HepG2 (cell line): ENCODE results near the gene SEPTIN3. TPM values are rescaled to one million over a fixed set of nuclear protein-coding genes. Genes with fewer than 3 reads are reported as not detected.

Experiments used
- ARID4A ChIP-seq: sonication (generic); formaldehyde crosslinking; IDR thresholded peaks from 2 replicates; pipeline ENCODE4 v1.5.0; 2020; ENCODE audit warnings: mild to moderate bottlenecking, missing genetic modification reagents, borderline replicate concordance
- ARNTL ChIP-seq: sonication (generic); formaldehyde crosslinking; IDR thresholded peaks from 2 replicates; pipeline ENCODE4 v1.4.0; 2020; ENCODE audit warnings: mild to moderate bottlenecking, missing genetic modification reagents
- IRF1 ChIP-seq: sonication (generic); formaldehyde crosslinking; IDR thresholded peaks from 2 replicates; pipeline ENCODE4 v1.4.0; 2020; ENCODE audit warnings: low read depth, mild to moderate bottlenecking, missing genetic modification reagents
- IRF9 ChIP-seq: sonication (generic); formaldehyde crosslinking; IDR thresholded peaks from 2 replicates; pipeline ENCODE4 v1.8.0; 2022; ENCODE audit warnings: missing genetic modification reagents, mild to moderate bottlenecking, borderline replicate concordance
- MTERF4 ChIP-seq: sonication (generic); formaldehyde crosslinking; IDR thresholded peaks from 2 replicates; pipeline ENCODE4 v1.8.0; 2023; ENCODE audit warnings: mild to moderate bottlenecking, missing genetic modification reagents
- SP2 ChIP-seq: sonication (generic); formaldehyde crosslinking; IDR thresholded peaks from 2 replicates; pipeline ENCODE4 v1.5.1; 2020; ENCODE audit warnings: mild to moderate bottlenecking, missing genetic modification reagents
- SRY ChIP-seq: sonication (generic); formaldehyde crosslinking; IDR thresholded peaks from 2 replicates; pipeline ENCODE4 v1.8.0; 2022; ENCODE audit warnings: mild to moderate bottlenecking, missing genetic modification reagents
- TBX3 ChIP-seq: fragments of 450-650 bp; IDR thresholded peaks from 2 replicates; pipeline ENCODE4 v1.6.1; 2017; ENCODE audit warnings: antibody characterized with exemption, mild to moderate bottlenecking, inconsistent platforms, borderline replicate concordance
- U2AF2 ChIP-seq: fragments of 200-400 bp; formaldehyde crosslinking; IDR thresholded peaks from 2 replicates; pipeline ENCODE4 v1.6.1; 2017; ENCODE audit warnings: low read depth, mild to moderate bottlenecking, low read length
- ZMYM2 ChIP-seq: sonication (generic); formaldehyde crosslinking; IDR thresholded peaks from 2 replicates; pipeline ENCODE4 v1.8.0; 2022; ENCODE audit warnings: mild to moderate bottlenecking, missing genetic modification reagents
- ZNF18 ChIP-seq: sonication (generic); formaldehyde crosslinking; IDR thresholded peaks from 2 replicates; pipeline ENCODE4 v1.8.0; 2022; ENCODE audit warnings: mild to moderate bottlenecking, missing genetic modification reagents; ENCODE audit not compliant: insufficient replicate concordance
- ZNF225 ChIP-seq: sonication (generic); formaldehyde crosslinking; IDR thresholded peaks from 2 replicates; pipeline ENCODE4 v1.4.0; 2020; ENCODE audit warnings: mild to moderate bottlenecking, missing genetic modification reagents
- ZNF34 ChIP-seq: sonication (generic); formaldehyde crosslinking; IDR thresholded peaks from 2 replicates; pipeline ENCODE4 v1.4.0; 2020; ENCODE audit warnings: mild to moderate bottlenecking, missing genetic modification reagents, borderline replicate concordance
- ZNF562 ChIP-seq: sonication (generic); formaldehyde crosslinking; IDR thresholded peaks from 2 replicates; pipeline ENCODE4 v1.8.0; 2022; ENCODE audit warnings: missing genetic modification reagents, borderline replicate concordance
- ZNF580 ChIP-seq: IDR thresholded peaks from 2 replicates; pipeline ENCODE4 v1.6.1; 2016; ENCODE audit warnings: low read depth, borderline replicate concordance
- ZNF607 ChIP-seq: sonication (generic); formaldehyde crosslinking; IDR thresholded peaks from 2 replicates; pipeline ENCODE4 v1.5.1; 2020; ENCODE audit warnings: missing genetic modification reagents, mild to moderate bottlenecking, borderline replicate concordance
- ZNF773 ChIP-seq: sonication (generic); formaldehyde crosslinking; IDR thresholded peaks from 2 replicates; pipeline ENCODE4 v1.4.0; 2020; ENCODE audit warnings: missing genetic modification reagents, borderline replicate concordance
- ZNF790 ChIP-seq: sonication (generic); formaldehyde crosslinking; IDR thresholded peaks from 2 replicates; pipeline ENCODE4 v1.8.0; 2022; ENCODE audit warnings: missing genetic modification reagents, mild to moderate bottlenecking, borderline replicate concordance
- polyA plus RNA-seq, 8 experiments: library from polyadenylated mRNA; depleted of rRNA in 3 of 8; stranded (reverse) in 7 of 8; unstranded in 1 of 8; fragments of >200 nt; fragmentation: Illumina TruSeq in 4 of 8; extraction: Trizol in 4 of 8; gene quantifications; 2 replicates each; pipeline versions ENCODE4 v1.2.1 to v1.2.3, GENCODE V29; 2011 to 2016; ENCODE audit warnings: low read depth in 4 of 8, missing spikeins in 1 of 8, mixed read lengths in 1 of 8; ENCODE audit not compliant: insufficient read depth in 1 of 8
- total RNA-seq, 5 experiments: library from RNA; depleted of rRNA; stranded (reverse); fragments of >200 nt; fragmentation: Illumina TruSeq; extraction: Trizol; gene quantifications; 2 replicates each; pipeline ENCODE4 v1.2.3, GENCODE V29; 2016; ENCODE audit warnings: low read depth in 1 of 5

SEPTIN3 gene
- total and polyA plus RNA-seq, 2 of the 13 experiments (the other 11 are each of a cell fraction or from before 2014, with no cell fraction given) = 0.04 TPM; not detected in 1

- TF ChIP-seq ZNF18 (CRISPR knock-in tag) (peak; percentile 29), MTERF4 (CRISPR knock-in tag) (0 out of 2 replicates have a peak, but pooled peaks have one; percentile 50), SP2 (CRISPR knock-in tag) (peak; percentile 94), ZNF790 (CRISPR knock-in tag) (no peak), ARID4A (CRISPR knock-in tag) (peak; percentile 98), U2AF2 (no peak), ZNF607 (CRISPR knock-in tag) (peak; percentile 68), ZNF225 (peak; percentile 43; the same call in 1 of the 2 replicates), IRF1 (CRISPR knock-in tag) (no peak), ZNF773 (no peak), ZNF562 (CRISPR knock-in tag) (no peak), ARNTL (CRISPR knock-in tag) (peak; percentile 73; the same call in 1 of the 2 replicates), SRY (CRISPR knock-in tag) (0 out of 2 replicates have a peak, but pooled peaks have one; percentile 59), ZNF34 (CRISPR knock-in tag) (0 out of 2 replicates have a peak, but pooled peaks have one; percentile 64), ZMYM2 (CRISPR knock-in tag) (peak; percentile 46; the same call in 1 of the 2 replicates), TBX3 (no peak; the same call in 1 of the 2 replicates), IRF9 (CRISPR knock-in tag) (peak; percentile 70; the same call in 1 of the 2 replicates), ZNF580 (peak; percentile 50; the same call in 1 of the 2 replicates)
Measured at GRCh38 chr22:41946629-41947423, 22.4 kb upstream of the SEPTIN3 start, which contains the start of gene CENPM (continued).
